ENCODE data around the gene MRGPRF. TPM values are rescaled to one million over a fixed set of nuclear protein-coding genes. Genes with fewer than 3 reads are reported as not detected.

MRGPRF gene
- total RNA-seq, 1 experiment from 2014 or later: not detected

DNA sequence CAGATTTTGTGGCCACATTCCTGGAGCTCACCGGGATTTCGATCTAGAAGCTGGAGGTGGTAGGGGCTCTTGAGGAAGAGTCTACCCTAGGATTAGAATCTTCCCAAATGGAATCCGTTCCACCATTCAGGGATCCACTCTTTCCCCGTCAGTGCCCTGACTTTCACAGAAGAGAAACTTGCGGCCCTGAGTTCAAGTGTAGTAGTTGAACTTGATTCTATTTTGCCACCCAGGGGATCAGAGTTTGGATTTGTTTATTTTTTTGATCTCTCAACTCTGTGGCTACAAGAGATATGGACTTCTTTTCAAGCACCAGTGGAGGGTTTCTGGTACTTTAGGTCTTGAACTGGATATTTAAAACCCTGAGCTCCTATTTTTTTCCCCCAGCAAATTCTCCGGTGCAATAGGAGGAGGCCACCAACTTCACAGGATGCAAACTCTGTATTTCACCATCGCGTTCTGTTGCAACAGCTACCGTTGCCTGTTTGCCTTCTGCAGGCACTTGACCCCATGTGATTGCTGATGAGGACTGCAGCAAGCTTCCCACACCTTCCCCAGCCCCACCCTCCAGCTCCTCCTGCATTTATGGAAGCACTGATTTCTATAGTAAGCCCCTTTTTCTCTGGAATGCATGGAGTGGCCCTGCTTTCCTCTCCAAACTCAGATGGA, 14.8 kb upstream of the MRGPRF start:
- DNase-seq (ENCODE audit: low read depth): no peak

DNA sequence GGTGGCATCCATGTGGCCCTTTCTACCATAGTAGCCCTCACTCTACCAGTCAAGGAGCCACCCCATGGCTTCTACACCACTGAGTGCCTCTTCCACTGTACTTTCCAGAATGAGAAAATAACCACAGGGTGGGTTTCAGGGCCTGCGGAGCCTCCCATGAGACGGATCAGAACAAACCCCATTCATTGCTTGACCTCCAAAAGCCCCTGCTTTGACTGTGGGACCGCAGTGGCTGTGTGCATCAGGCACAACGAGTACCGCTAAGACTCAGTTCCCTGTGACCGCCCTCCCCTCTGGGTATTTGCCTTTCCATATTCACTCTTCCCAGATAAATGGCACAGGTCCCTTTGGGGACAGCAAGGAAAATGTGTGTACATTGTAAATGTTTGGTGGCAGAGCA, 11.5 kb upstream of the MRGPRF start:
- DNase-seq (ENCODE audit: low read depth): no peak

DNA sequence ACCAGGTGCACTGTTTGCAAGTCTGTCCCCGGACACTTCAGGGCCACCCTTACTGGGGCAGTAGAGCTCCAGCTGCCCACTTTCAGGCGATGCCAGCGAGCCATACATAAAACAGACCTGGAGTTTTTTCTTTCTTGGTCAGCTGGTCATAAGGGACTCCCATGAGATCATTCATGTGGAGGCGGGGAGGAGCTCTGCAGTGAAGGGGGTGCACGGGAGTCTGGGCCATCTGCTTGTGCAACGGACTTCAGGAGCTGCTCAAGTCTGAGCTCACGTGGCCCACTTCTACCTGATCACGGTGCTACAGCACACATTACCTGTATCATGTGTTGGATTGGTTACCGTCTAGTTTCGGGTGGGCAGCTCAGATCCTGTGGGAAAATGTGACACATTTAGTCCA, 9.2 kb upstream of the MRGPRF start:
- DNase-seq (ENCODE audit: low read depth): no peak

DNA sequence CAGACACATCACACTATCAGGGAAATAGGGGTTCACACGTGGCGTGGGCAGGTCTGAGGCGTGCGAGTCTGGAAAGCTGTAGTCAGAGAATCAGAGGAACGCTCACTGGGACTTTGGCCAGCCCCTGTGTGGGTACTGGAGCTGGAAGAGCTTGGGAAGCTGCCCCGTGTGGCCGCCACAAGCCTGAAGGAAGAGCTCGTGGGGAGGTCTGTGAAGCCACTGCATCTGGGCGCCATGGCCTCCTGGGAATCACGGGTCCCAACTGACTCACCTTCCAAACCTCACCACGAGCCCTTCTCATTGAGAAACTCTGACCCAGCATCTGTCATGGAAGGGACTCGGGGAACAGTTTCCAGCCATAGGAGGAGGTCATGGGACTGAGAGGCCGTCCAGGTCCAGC, 5.9 kb upstream of the MRGPRF start:
- DNase-seq (ENCODE audit: low read depth): no peak

DNA sequence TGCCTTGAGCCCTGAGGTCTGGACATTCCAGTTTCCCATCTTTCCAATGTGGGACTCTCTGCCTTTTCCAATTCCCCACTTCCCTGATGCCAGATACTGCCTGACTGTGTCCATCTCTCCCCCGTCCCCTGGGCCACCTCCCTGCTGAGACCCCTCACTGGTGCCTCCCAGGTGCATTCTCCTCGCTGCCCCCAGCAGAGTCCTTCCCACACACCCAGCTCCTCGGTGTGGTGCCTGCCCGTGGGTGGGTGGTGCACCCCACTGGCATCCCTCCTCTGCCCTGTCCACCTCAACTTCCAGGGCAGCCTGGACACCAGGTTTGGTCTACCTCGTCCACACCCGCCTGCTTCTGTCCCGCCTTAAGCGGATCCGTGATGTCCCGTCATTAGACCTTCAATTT, 4.9 kb upstream of the MRGPRF start:
- DNase-seq (ENCODE audit: low read depth): no peak

DNA sequence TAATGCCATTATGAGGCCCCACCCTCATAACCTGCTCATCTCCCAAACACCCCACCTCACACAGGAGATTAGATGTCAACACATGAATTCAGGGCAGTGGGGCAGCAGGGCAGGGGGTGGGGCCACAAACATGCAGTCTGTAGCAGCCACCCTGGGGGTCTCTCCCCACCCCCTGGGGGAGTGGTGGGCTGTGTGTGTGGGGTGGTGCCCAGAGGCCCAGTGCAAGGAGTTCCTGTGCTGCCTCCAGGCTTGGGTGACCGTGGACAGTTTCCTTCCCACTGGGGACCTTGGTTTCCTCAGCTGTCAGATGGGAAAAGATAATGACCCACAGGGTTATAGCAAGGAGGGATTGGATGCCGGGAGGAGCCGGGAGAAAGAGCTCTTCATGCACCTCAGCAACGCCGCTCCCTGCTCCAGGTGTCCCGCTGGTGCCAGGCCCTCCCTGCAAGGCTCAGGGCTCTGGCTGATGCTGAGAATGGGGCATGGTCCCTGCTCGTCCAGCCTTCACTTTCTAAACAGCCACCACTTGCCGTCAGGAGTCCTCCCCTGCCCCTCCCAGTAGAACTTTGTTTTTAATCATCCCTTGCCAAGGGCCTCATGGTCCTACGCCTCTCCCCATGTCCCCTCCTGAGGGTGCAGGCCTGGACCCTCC, 2.0 kb upstream of the MRGPRF start:
- DNase-seq (ENCODE audit: low read depth): no peak

DNA sequence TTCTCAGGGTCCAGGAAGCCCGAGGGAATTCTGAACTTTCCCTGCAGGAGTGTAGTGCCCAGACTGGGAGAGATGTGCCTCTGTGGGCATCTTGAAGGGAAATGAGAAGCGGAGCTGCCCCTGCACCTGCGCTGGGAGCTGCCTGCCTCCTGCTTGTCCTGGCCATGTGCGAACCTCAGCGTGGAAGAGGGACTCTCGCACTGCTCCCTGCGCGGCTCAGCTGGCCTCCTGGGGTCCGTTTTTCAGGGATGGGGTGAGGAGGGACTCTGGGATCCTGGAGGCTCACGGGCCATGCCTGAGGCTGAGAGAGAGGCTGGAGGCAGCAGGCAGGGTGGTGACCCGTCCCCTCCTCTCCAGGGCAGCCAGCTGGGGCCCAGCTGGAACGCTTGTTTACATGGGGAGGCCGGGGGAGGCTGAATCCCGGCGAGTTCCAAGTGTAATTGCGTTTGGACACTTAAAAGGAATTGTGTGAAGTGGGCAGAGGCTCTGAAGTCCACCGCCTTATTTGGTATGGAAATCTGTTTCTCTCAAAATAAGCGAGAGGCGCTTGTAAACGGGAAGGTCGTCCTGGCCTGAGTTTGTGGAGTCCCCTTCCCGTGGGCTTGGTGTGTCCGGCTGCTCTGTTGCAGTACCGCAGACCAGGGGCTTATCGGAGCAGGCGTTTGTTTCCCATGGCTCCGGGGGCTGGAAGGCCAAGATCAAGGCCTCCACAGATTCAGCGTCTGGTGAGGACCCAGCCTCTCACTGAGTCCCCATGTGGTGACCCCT, 1.2 kb upstream of the MRGPRF start:
- no peak for DNase-seq (ENCODE audit: low read depth)

DNA sequence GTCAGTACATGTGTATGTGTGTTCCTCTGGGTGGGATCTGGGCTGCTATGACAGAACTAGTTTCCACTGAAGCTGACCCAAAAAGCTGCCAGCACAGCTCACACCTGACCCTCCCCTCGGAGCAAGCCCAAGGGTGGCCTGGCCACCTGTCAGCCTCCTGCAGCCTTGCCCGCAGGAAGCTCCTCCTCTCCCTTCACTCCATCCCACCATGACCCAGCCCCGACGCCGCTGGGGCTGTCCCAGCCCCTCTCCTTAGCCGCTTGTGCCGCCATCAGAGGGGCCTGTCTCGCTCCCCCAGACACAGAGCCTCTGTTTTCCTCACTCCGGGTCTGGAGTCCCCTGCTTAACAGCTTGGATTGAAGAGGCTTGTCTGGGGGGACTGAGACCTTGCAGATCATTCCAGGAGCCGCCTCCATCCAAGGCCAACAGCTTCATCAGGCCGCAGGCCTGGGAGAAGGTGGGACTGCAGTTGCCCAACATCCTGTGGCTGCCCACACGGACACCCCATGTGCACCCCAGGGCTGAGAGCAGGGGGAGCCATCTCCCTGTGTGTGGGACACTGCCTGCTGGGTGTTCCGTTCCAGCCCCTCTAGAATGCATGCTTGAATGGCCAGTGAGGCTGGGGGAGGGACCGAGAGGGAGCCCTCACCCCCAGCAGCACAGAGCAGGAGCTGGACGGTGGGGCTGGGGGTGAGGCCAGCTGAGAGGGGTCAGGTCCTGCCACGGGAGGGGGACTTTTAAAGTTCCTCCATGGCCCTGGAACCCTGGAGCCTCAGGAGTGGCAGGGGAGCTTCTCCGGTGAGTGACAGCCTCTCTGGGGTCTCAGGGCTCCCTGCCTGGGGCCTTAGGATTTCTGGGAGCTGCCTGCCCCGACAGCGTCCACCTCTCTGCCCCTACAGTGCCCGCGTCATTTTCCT, 696 bp downstream of the MRGPRF start:
- DNase-seq (ENCODE audit: low read depth): no peak

DNA sequence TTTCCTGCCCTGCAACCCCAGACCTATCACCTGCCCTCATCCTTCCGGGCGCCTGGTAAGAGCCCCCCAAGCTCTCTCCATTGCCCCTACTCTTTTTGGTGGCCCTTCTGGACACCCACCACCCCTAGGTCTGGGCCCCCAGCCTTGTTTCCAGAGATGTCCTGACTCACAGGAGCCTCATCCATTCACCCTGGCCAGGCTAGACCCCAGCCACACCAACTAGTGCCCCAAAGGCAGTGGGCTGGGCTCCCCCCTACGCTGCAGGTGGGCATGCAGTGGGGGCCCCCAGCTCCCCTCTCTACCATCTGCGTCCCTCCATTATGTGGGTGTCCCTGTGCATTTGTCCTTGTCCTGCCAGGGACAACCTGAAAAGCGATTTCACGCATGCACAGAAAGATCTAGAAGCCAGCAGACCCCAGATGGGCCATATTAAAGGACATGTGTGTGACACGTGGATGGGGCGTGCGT, 1.4 kb downstream of the MRGPRF start:
- DNase-seq (ENCODE audit: low read depth): no peak

DNA sequence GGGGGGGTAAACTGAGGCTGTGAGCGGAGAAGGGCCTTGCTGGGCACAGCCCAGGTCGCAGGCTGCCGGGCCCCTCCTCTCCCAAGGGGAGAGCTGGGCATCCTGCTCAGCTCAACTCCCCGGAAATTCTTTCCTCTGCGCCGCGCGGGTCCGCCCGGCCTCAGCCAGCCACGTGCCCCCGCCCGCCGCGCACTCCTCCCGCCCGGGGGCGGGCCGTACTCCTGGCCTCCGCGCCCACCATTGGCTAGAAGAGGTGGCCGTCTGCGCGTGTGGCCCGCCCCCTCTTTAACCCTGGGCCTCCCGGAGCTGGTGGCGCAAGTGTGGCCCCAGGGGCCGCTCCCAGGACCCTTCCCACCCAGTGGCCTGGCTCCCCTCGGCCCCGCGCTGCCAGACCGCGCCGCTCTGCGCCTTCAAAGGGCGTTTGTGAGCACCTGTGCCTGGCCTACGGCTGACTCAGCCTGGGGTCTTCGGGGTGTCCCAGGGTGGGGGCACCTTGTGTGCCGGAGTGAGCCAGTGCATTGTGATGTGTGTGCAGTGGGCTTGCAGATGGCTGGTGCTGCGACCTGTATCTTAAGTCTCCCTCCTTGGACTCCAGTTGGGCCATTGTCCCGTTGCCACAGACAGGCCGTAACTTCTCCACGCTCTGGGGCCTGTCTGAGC, 2.0 kb downstream of the MRGPRF start:
- DNase-seq (ENCODE audit: low read depth): no peak

DNA sequence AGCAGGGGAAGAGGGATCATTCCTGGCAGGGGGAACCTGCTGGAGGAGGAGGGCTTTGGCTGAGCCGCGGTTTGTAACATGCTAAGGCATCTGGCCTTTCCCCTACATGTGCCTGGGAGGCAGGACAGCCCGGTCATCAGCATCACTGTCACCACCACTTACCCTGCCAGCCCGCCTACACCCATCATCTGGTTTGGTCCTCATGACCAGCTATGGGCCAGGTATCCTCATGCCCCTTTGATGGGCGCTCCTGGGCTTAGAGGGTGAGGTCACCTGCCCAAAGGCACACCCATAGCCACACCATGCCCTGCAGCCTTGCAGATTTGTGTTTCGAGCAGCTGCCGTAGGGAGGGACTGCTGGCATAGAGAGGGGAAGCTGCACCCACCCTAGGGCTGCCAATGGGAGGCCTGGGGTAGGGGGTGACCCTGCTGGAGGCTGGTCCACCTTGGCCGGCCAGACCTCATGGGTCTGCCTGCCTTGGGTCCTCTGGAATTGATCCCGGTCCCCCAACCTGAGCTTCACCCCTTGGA, 2.6 kb downstream of the MRGPRF start:
- DNase-seq (ENCODE audit: low read depth): no peak

DNA sequence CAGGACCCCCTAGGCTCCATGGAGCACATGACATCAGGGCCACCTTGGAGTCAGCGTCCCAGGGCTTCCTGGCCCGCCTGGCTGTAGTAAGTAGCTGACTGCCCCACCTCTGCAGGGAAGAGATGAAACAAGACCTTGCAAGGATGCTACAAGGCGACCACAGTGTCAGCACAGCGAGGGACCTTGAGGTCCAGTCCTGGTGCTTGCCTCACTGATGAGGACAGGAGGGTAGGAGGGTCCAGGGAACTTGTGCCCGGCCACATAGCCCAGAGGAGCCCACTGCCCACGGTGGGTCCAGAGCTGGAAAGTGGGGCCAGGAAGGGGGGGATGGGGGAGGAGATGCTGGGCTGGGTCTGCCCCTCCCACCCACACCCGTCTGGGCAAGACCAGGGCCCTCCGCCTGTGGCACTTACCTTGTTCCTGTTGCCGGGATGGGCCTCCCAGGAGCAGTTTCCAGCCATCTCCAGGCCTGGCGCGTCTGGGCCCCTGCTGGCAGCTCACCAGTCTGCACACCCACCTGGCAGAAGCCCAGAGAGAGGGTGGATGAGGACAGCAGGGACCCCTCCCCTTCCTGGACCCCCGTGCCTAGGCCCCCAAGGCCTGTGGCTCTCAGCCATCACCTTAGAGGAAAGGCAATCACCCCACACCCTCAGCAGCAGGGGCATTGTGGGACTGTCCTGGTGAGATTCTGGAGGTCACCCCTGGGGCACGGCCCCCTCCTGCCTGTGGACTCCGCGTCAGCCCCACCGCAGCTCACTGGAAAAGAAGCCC, 3.4 kb downstream of the MRGPRF start:
- no peak for DNase-seq (ENCODE audit: low read depth)

DNA sequence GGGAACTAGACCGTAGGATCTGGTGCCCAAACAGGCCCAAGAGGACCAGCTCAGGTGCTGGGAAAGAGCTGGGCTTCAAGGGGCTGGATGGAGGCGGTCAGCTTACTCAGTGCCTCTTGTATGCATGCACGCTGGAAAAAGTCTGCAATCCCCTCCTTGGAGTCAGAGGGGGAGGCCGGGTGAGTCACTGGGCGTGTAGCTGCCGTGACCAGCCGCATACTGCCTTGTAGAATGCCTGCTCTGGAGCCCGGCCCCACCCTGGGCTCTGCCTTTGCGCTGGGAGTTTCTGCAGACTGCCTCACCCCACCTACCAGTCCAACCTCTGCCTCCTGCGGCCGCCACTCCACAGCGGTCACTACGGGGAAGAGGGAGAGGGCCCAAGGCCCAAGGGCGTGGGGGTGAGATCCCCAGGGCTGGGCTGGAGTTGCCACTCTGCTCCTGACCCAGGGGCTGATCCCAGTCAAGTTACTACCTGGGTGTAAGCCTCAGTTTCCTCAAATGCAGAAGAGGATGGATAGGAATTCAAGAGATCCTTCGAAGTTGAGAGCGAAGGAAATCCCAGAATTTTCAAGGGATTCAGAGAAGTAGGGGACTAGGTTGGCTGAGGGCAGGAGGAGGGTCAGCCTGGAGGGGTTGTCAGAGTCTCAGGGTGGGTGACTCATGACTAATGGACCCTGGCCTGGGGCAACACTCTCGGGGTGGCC, 4.2 kb downstream of the MRGPRF start:
- DNase-seq (ENCODE audit: low read depth): peak; percentile 97

DNA sequence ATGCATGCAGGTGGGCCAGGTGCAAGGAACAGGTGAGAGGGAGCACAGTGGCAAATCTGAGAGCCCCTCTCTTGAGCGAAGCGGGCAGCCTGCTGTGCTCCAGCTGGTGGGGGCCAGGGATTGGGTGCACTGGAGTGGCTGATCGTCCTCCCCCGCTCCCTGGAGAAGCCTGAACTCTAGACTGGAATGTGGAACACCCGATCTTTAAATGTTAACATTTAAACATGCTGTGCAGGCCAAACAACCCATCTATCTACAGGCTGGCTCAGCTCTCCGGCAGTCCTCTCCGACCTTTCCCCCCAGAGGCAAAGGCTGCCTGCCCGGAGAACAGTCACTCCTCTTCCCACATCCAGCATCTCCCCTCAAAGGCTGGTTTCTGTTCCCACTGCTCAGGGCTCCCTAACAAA, 5.1 kb downstream of the MRGPRF start:
- no peak for DNase-seq (ENCODE audit: low read depth)

DNA sequence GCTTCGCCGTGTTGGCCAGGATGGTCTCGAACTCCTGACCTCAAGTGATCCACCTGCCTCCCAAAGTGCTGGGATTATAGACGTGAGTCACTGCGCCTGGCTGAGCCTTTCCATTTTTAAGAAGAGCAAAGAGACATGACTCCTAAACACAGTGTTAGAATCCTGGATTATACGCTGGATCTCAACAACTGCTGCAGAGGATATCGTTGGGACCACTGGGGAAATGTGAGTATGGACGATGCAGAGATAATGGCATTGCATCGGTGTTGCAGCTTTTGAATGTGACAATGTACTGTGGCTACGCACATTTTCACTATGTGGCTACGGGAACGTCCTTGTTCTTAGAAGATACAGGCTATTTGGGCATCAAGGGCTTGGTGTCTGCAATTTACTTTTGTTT, 6.2 kb downstream of the MRGPRF start:
- no peak for DNase-seq (ENCODE audit: low read depth)

DNA sequence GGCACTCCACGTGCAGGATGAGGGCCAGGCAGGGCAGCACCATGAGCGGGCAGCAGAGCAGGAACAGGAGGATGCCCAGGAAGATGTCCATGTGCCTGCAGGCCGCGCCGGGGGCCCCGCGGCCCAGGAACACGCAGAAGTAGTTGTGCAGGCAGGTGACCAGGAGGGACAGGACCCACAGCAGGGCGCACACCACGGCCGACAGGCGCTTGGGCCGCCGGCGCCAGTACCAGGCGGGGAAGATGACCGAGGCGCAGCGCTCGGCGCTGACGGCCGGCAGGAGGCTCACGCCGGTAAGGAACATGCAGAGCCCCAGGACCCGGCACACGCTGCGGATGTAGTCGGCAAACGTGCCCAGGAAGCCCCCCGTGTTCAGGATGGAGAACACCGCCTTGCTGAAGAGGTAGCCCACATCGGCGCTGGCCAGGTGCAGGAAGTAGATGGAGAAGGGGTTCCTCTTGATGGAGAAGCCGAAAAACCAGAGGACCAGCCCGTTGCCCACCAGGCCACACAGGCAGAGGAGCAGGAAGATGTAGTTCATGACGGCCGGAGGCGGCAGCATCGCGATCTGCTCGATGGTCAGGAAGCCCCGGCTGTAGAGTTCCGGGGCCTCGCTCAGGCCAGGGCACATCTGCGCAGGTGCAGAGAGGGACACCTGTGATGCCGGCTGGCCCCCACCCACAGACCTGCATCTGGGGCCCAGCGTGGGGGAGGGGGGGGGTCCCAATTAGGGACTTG, 7.2 kb downstream of the MRGPRF start:
- no peak for DNase-seq (ENCODE audit: low read depth)

DNA sequence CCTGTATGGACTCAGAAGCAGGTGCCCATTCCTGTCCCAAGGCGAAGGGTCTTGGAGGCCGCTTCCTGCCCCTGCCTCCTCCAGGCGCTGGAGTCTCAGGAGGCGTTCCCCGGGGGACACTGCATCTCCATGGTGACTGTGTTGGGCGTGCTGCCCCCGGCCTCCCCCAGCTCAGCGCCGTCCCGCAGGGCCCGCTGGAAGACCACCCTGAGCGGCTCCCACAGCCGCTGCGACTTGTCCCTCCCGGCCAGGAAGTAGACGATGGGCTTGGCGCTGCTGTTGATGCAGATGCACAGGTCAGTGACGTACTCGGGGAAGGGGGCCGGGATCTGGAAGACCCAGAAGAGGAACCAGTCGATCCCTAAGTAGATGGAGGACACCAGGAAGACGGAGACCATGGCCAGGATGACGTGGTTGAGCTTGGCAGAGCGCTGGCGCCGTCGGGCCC, 7.8 kb downstream of the MRGPRF start:
- DNase-seq (ENCODE audit: low read depth): no peak

DNA sequence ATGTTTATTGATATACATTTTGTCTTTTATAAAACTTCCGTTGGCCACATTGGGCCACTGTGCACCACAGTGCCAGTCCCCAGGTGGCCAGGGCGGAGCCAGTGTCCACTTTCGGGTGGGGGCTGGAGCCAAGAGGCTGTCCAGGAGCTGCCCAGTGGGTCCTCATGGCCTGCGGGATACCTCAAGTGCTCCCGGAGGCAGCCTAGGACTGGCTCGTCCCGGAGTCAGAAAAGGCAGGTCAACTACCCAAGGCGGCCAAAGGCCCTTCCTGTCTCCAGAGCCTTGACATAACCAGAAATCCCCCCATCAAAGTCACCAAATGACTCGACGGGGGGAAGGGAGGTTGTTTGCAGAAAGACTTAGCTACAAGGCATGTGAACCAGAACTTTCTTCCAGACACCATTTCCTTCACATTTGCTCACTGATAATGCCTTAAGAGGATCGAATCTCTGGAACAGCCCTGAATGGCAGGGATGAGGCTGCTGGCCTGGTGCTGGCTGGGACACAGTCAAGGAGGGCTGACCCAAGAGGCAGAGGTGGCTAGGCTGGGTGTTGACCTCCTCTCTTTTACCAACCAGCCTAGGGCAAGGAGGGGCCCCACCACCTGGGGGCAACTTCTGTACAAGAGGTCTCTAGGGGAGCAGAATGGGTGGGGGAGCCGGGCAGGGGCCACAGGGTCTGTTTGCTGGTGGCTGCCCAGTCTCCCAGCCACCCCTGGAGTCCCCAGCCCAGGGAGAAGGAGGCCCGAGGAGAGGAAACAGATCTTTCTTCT, 8.4 kb downstream of the MRGPRF start:
- no peak for DNase-seq (ENCODE audit: low read depth)

Measured in HT1080 (cell line).